GM19240 (cell line): ENCODE measurements around the gene PAQR4.
A peak's percentile ranks its signal among the peaks of the same experiment; 100 is the strongest.

Experiments used
- DNase-seq: peaks from one replicate; pipeline ENCODE4 v3.0.0; 2011; ENCODE audit warnings: low spot score; ENCODE audit not compliant: insufficient read length

Gene PAQR4

DNA sequence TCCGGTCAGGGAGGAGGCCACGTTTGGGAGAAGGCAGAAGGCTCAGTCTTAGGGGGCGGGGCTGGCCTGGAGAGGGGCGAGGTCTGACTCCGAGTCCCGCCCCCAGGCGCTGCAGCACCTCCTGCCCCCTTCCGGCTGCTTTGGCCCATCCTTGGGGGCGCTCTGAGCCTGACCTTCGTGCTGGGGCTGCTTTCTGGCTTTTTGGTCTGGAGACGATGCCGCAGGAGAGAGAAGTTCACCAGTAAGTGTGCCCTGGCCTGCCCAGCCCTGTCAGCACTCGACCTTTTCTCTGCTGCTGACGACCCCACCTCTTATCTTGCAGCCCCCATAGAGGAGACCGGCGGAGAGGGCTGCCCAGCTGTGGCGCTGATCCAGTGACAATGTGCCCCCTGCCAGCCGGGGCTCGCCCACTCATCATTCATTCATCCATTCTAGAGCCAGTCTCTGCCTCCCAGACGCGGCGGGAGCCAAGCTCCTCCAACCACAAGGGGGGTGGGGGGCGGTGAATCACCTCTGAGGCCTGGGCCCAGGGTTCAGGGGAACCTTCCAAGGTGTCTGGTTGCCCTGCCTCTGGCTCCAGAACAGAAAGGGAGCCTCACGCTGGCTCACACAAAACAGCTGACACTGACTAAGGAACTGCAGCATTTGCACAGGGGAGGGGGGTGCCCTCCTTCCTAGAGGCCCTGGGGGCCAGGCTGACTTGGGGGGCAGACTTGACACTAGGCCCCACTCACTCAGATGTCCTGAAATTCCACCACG lies 52.5 kb downstream of the PAQR4 start:
- peak; percentile 74 for DNase-seq

DNA sequence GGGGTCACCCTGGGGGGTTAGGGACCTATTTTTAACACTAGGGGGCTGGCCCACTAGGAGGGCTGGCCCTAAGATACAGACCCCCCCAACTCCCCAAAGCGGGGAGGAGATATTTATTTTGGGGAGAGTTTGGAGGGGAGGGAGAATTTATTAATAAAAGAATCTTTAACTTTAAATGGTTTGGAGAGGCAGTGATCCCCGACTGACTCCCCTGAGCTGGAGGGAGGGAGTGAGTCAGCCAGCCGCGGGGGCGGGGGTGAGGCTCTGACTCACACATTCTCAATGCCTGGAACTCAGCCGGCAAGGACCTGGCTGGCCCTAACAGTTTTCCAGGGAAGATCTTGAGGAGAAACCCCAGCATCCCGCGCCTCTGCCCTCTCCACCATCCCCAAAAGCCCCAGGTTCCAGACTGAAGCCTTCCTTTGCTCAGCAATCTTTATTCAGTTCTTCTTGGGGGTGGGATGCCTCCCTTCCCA lies 53.1 kb downstream of the PAQR4 start:
- DNase-seq: no peak

- no peak for DNase-seq
Measured at GRCh38 chr16:3022684-3023414, 53.7 kb downstream of the PAQR4 start.
